Measurements from ENCODE around the gene MILR1. TPM values are rescaled to one million over a fixed set of nuclear protein-coding genes. Genes with fewer than 3 reads are reported as not detected.

Gene MILR1
- total RNA-seq, 2 donors from 2014 or later, result 0.80 TPM; not detected in 1

- Mint-ChIP-seq H3K36me3 (ENCODE audit: low read depth) (peaks cover 57% of the 10 kb centered on the region), H3K27ac (peak overlapping the region; percentile 99)
- 3 to 5% methylated on average over 6 to 20 of the region's 20 CpGs for WGBS, 2 experiments (ENCODE audit: insufficient coverage in 1 of 2, insufficient read length in 1 of 2)
These were observed 47.5 kb downstream of the MILR1 start for GRCh38 chr17:64496348-64496785.

GRCh38 chr17:64496786-64497564 lies 48.1 kb downstream of the MILR1 start, which contains the start of gene POLG2:
Gene POLG2, minus strand, starts transcription at chr17:64497054. Its CDS starts 86 bp downstream, at chr17:64496968.
- Histone ChIP-seq H3K9me3 (ENCODE audit: control insufficient read depth, low read length) (peaks cover 3% of the 10 kb centered on the region), H3K4me1 (ENCODE audit: control insufficient read depth, insufficient read depth, low read length) (peaks cover 9% of the 10 kb centered on the region), H3K36me3 (ENCODE audit: control insufficient read depth, insufficient read depth, low read length) (peaks cover 54% of the 10 kb centered on the region), H3K27me3 (ENCODE audit: control insufficient read depth, insufficient read depth, low read length, poor library complexity, severe bottlenecking) (no peaks in the 10 kb centered on the region), H3K27ac (ENCODE audit: low read depth, low read length) (peak within 1 kb of the TSS; percentile 86), H3K9ac (ENCODE audit: extremely low read depth, low read length, poor library complexity, severe bottlenecking) (peak within 1 kb of the TSS; percentile 48), H3K4me3 (ENCODE audit: low read length) (peak within 1 kb of the TSS; percentile 91)
- H3K27me3 Mint-ChIP-seq (ENCODE audit: insufficient read depth), result no peaks in the 10 kb centered on the region
- peaks cover 57% of the 10 kb centered on the region for H3K36me3 Mint-ChIP-seq (ENCODE audit: low read depth)
- peak; percentile 99 for DNase-seq
- peak within 1 kb of the TSS; percentile 99 for H3K4me3 Mint-ChIP-seq
- H3K27ac Mint-ChIP-seq, result peak within 1 kb of the TSS; percentile 99
- peak; percentile 87 for TF ChIP-seq CTCF (conservative IDR thresholded peaks at IDR 0.05)
- H3K9me3 Mint-ChIP-seq, result no peaks in the 10 kb centered on the region
- 0% methylated on average over 20 to 50 of the region's 50 CpGs for WGBS, 2 experiments (ENCODE audit: insufficient coverage in 1 of 2, insufficient read length in 1 of 2)
- H3K4me1 Mint-ChIP-seq, result peaks cover 39% of the 10 kb centered on the region

More at GRCh38 chr17:64496348-64496785, 47.5 kb downstream of the MILR1 start:
- DNase-seq, result no peak
- no peak for TF ChIP-seq CTCF (conservative IDR thresholded peaks at IDR 0.05)
- Histone ChIP-seq H3K4me1 (ENCODE audit: control insufficient read depth, insufficient read depth, low read length) (peaks cover 3% of the 10 kb centered on the region), H3K27ac (ENCODE audit: low read depth, low read length) (no peak overlapping the region), H3K27me3 (ENCODE audit: control insufficient read depth, insufficient read depth, low read length, poor library complexity, severe bottlenecking) (no peaks in the 10 kb centered on the region), H3K36me3 (ENCODE audit: control insufficient read depth, insufficient read depth, low read length) (peaks cover 53% of the 10 kb centered on the region), H3K9me3 (ENCODE audit: control insufficient read depth, low read length) (peaks cover 4% of the 10 kb centered on the region), H3K9ac (ENCODE audit: extremely low read depth, low read length, poor library complexity, severe bottlenecking) (peak overlapping the region; percentile 48), H3K4me3 (ENCODE audit: low read length) (peak overlapping the region; percentile 91)
- peaks cover 33% of the 10 kb centered on the region for H3K4me1 Mint-ChIP-seq
- H3K4me3 Mint-ChIP-seq, result peak overlapping the region; percentile 99
- H3K27me3 Mint-ChIP-seq (ENCODE audit: insufficient read depth), result no peaks in the 10 kb centered on the region
- peaks cover 3% of the 10 kb centered on the region for H3K9me3 Mint-ChIP-seq

- Histone ChIP-seq H3K9me3 (ENCODE audit: control insufficient read depth, low read length) (no peaks in the 10 kb centered on the region), H3K27me3 (ENCODE audit: control insufficient read depth, insufficient read depth, low read length, poor library complexity, severe bottlenecking) (no peaks in the 10 kb centered on the region), H3K27ac (ENCODE audit: low read depth, low read length) (peak overlapping the region; percentile 86), H3K36me3 (ENCODE audit: control insufficient read depth, insufficient read depth, low read length) (peaks cover 54% of the 10 kb centered on the region), H3K4me3 (ENCODE audit: low read length) (peak overlapping the region; percentile 91), H3K9ac (ENCODE audit: extremely low read depth, low read length, poor library complexity, severe bottlenecking) (peak overlapping the region; percentile 48), H3K4me1 (ENCODE audit: control insufficient read depth, insufficient read depth, low read length) (peaks cover 13% of the 10 kb centered on the region)
- no peak for TF ChIP-seq CTCF (conservative IDR thresholded peaks at IDR 0.05)
- 37 to 39% methylated on average over 3 of the region's 4 CpGs for WGBS, 2 experiments (ENCODE audit: insufficient coverage in 1 of 2, insufficient read length in 1 of 2)
- H3K4me3 Mint-ChIP-seq, result peak overlapping the region; percentile 99
- no peaks in the 10 kb centered on the region for H3K9me3 Mint-ChIP-seq
- H3K36me3 Mint-ChIP-seq (ENCODE audit: low read depth), result peaks cover 58% of the 10 kb centered on the region
- peak overlapping the region; percentile 99 for H3K27ac Mint-ChIP-seq
- peaks cover 45% of the 10 kb centered on the region for H3K4me1 Mint-ChIP-seq
- H3K27me3 Mint-ChIP-seq (ENCODE audit: insufficient read depth), result no peaks in the 10 kb centered on the region
- no peak for DNase-seq
These were observed 48.7 kb downstream of the MILR1 start for GRCh38 chr17:64497565-64498035.
